CD8-positive, alpha-beta memory T cell (primary cell): ENCODE measurements around the gene RPE65. TPM values are rescaled to one million over a fixed set of nuclear protein-coding genes. Genes with fewer than 3 reads are reported as not detected.

Source experiments
- CTCF ChIA-PET: fragments of 350-600 bp; sonication (Branson Sonifier 250); formaldehyde crosslinking; loops from one replicate; lab custom pipeline; 2021; ENCODE audit warnings: antibody characterized with exemption; lab: Charles Lee
- POLR2A ChIA-PET: fragments of 350-600 bp; sonication (Branson Sonifier 250); formaldehyde crosslinking; loops from one replicate; lab custom pipeline; 2021; ENCODE audit warnings: antibody characterized with exemption; lab: Charles Lee
- DNase-seq, 5 donors: peaks; one replicate each; pipeline versions ENCODE4 v3.0.0 to v3.0.0-alpha.2; 2020 to 2022; ENCODE audit warnings: mixed read lengths in 1 of 5
- H3K27ac ChIP-seq: one replicate; pipeline ENCODE4 v1.7.0; 2013; ENCODE audit warnings: low read depth, mild to moderate bottlenecking, low read length, moderate library complexity
- H3K27me3 ChIP-seq: 2 replicates; pipeline ENCODE4 v1.7.0; 2013; ENCODE audit warnings: low read length, mild to moderate bottlenecking; ENCODE audit not compliant: insufficient read depth, poor library complexity, severe bottlenecking
- H3K36me3 ChIP-seq: 2 replicates; pipeline ENCODE4 v1.7.0; 2013; ENCODE audit warnings: mild to moderate bottlenecking, low read length, moderate library complexity; ENCODE audit not compliant: insufficient read depth
- H3K4me1 ChIP-seq: 2 replicates; pipeline ENCODE4 v1.7.0; 2013; ENCODE audit warnings: mild to moderate bottlenecking, low read length, moderate library complexity; ENCODE audit not compliant: insufficient read depth
- H3K4me3 ChIP-seq: 2 replicates; pipeline ENCODE4 v1.7.0; 2013; ENCODE audit warnings: mild to moderate bottlenecking, low read length
- H3K9me3 ChIP-seq: 2 replicates; pipeline ENCODE4 v1.7.0; 2013; ENCODE audit warnings: mild to moderate bottlenecking, low read length
- H3K27ac Mint-ChIP-seq, 8 donors: one replicate each; pipeline ENCODE4 v1.8.0; 2020 to 2021; ENCODE audit warnings: mixed read lengths in 8 of 8, mild to moderate bottlenecking in 6 of 8, inconsistent platforms in 3 of 8, moderate library complexity in 3 of 8
- H3K27me3 Mint-ChIP-seq, 2 donors: one replicate each; pipeline ENCODE4 v1.8.0; 2020 to 2021; ENCODE audit warnings: mixed read lengths in 2 of 2, mild to moderate bottlenecking in 1 of 2, moderate library complexity in 1 of 2
- H3K36me3 Mint-ChIP-seq, 3 donors: one replicate each; pipeline ENCODE4 v1.8.0; 2020 to 2021; ENCODE audit warnings: mixed read lengths in 3 of 3, inconsistent platforms in 1 of 3, mild to moderate bottlenecking in 1 of 3
- H3K4me1 Mint-ChIP-seq, 3 donors: one replicate each; pipeline ENCODE4 v1.8.0; 2020 to 2021; ENCODE audit warnings: mixed read lengths in 3 of 3, inconsistent platforms in 1 of 3, mild to moderate bottlenecking in 1 of 3
- H3K4me3 Mint-ChIP-seq, 7 donors: one replicate each; pipeline ENCODE4 v1.8.0; 2020 to 2021; ENCODE audit warnings: mixed read lengths in 7 of 7, mild to moderate bottlenecking in 6 of 7, moderate library complexity in 4 of 7, inconsistent platforms in 2 of 7
- H3K9me3 Mint-ChIP-seq, 5 donors: one replicate each; pipeline ENCODE4 v1.8.0; 2020 to 2022; ENCODE audit warnings: mixed read lengths in 5 of 5, mild to moderate bottlenecking in 3 of 5, moderate library complexity in 2 of 5, inconsistent platforms in 1 of 5
- polyA plus RNA-seq: library from polyadenylated mRNA; unstranded; fragments of 300-500 nt; fragmentation: Illumina TruSeq; gene quantifications from one replicate; pipeline ENCODE4 v1.2.3, GENCODE V29; 2021
- total RNA-seq, 2 experiments: library from RNA; stranded (reverse); gene quantifications; one replicate each; pipeline ENCODE4 v1.2.3, GENCODE V29; 2021

Gene RPE65
- total and polyA plus RNA-seq, 3 experiments from 2014 or later: not detected

- no peaks in the 10 kb centered on the region for H3K9me3 ChIP-seq
- Mint-ChIP-seq H3K4me1 (no peaks in the 10 kb centered on the region), H3K9me3 (peaks cover 0 to 5% (median 0%) of the 10 kb centered on the region in 5 donors), H3K27ac (no peak overlapping the region), H3K27me3 (peaks cover 0 to 5% of the 10 kb centered on the region in 2 donors), H3K36me3 (no peaks in the 10 kb centered on the region), H3K4me3 (no peak overlapping the region)
- ChIA-PET POLR2A (no interaction called here), CTCF (no interaction called here)
- no peaks in the 10 kb centered on the region for H3K27me3 ChIP-seq
- no peaks in the 10 kb centered on the region for H3K36me3 ChIP-seq
- H3K4me1 ChIP-seq: no peaks in the 10 kb centered on the region
- no peak for DNase-seq
- no peak overlapping the region for H3K27ac ChIP-seq
- no peak overlapping the region for H3K4me3 ChIP-seq
Observed at GRCh38 chr1:68448365-68448764, 1.4 kb downstream of the RPE65 start.

GRCh38 chr1:68445709-68446108 lies 4.0 kb downstream of the RPE65 start:
- no peaks in the 10 kb centered on the region for H3K36me3 Mint-ChIP-seq
- Histone ChIP-seq H3K36me3 (no peaks in the 10 kb centered on the region), H3K9me3 (no peaks in the 10 kb centered on the region), H3K4me1 (no peaks in the 10 kb centered on the region), H3K27me3 (no peaks in the 10 kb centered on the region), H3K27ac (no peak overlapping the region), H3K4me3 (no peak overlapping the region)
- POLR2A ChIA-PET: no interaction called here
- no peak for DNase-seq
- H3K27ac Mint-ChIP-seq: no peak overlapping the region
- H3K9me3 Mint-ChIP-seq: peaks cover 0 to 7% (median 0%) of the 10 kb centered on the region in 5 donors
- H3K4me1 Mint-ChIP-seq: no peaks in the 10 kb centered on the region
- H3K4me3 Mint-ChIP-seq: no peak overlapping the region
- peaks cover 0 to 7% of the 10 kb centered on the region in 2 donors for H3K27me3 Mint-ChIP-seq
- CTCF ChIA-PET: no interaction called here

- no peaks in the 10 kb centered on the region for H3K36me3 ChIP-seq
- Mint-ChIP-seq H3K9me3 (peaks cover 0 to 3% (median 0%) of the 10 kb centered on the region in 5 donors), H3K4me1 (no peaks in the 10 kb centered on the region), H3K4me3 (no peak overlapping the region), H3K27me3 (peaks cover 0 to 4% of the 10 kb centered on the region in 2 donors), H3K27ac (no peak overlapping the region), H3K36me3 (no peaks in the 10 kb centered on the region)
- H3K27me3 ChIP-seq: no peaks in the 10 kb centered on the region
- H3K9me3 ChIP-seq: no peaks in the 10 kb centered on the region
- CTCF ChIA-PET: no interaction called here
- no peak overlapping the region for H3K27ac ChIP-seq
- H3K4me1 ChIP-seq: no peaks in the 10 kb centered on the region
- DNase-seq: no peak
- H3K4me3 ChIP-seq: no peak overlapping the region
- POLR2A ChIA-PET: no interaction called here
Observed at GRCh38 chr1:68442822-68443556, 6.8 kb downstream of the RPE65 start.

GRCh38 chr1:68442006-68442405 lies 7.7 kb downstream of the RPE65 start:
- POLR2A ChIA-PET: no interaction called here
- no peak for DNase-seq
- H3K9me3 ChIP-seq: no peaks in the 10 kb centered on the region
- H3K36me3 ChIP-seq: no peaks in the 10 kb centered on the region
- no peaks in the 10 kb centered on the region for H3K4me1 ChIP-seq
- Mint-ChIP-seq H3K27ac (no peak overlapping the region), H3K9me3 (peaks cover 0 to 3% (median 0%) of the 10 kb centered on the region in 5 donors), H3K27me3 (peaks cover 0 to 4% of the 10 kb centered on the region in 2 donors), H3K4me3 (no peak overlapping the region), H3K36me3 (no peaks in the 10 kb centered on the region), H3K4me1 (no peaks in the 10 kb centered on the region)
- H3K27ac ChIP-seq: no peak overlapping the region
- no peaks in the 10 kb centered on the region for H3K27me3 ChIP-seq
- H3K4me3 ChIP-seq: no peak overlapping the region
- CTCF ChIA-PET: interaction anchor here (1.3 kb wide), 1 partner anchor 17 kb away, joined by 3 read pairs; no protein-coding TSS in a partner anchor

- POLR2A ChIA-PET: no interaction called here
- CTCF ChIA-PET: no interaction called here
Observed at GRCh38 chr1:68438310-68438709, 11.4 kb downstream of the RPE65 start.

GRCh38 chr1:68433395-68433794 lies 16.4 kb downstream of the RPE65 start:
- Histone ChIP-seq H3K4me3 (no peak overlapping the region), H3K4me1 (no peaks in the 10 kb centered on the region), H3K27ac (no peak overlapping the region), H3K36me3 (no peaks in the 10 kb centered on the region), H3K27me3 (no peaks in the 10 kb centered on the region), H3K9me3 (no peaks in the 10 kb centered on the region)
- Mint-ChIP-seq H3K36me3 (no peaks in the 10 kb centered on the region), H3K4me1 (no peaks in the 10 kb centered on the region), H3K4me3 (no peak overlapping the region), H3K27me3 (peaks cover 0 to 1% of the 10 kb centered on the region in 2 donors), H3K9me3 (no peaks in the 10 kb centered on the region), H3K27ac (no peak overlapping the region)
- CTCF ChIA-PET: no interaction called here
- POLR2A ChIA-PET: no interaction called here
- DNase-seq: no peak

More at GRCh38 chr1:68438310-68438709, 11.4 kb downstream of the RPE65 start:
- Histone ChIP-seq H3K9me3 (no peaks in the 10 kb centered on the region), H3K4me3 (no peak overlapping the region), H3K27me3 (no peaks in the 10 kb centered on the region), H3K4me1 (no peaks in the 10 kb centered on the region), H3K27ac (no peak overlapping the region), H3K36me3 (no peaks in the 10 kb centered on the region)
- Mint-ChIP-seq H3K4me3 (no peak overlapping the region), H3K27ac (no peak overlapping the region), H3K9me3 (peaks cover 0 to 1% (median 0%) of the 10 kb centered on the region in 5 donors), H3K27me3 (peaks cover 0 to 1% of the 10 kb centered on the region in 2 donors), H3K4me1 (no peaks in the 10 kb centered on the region), H3K36me3 (no peaks in the 10 kb centered on the region)
- no peak for DNase-seq

GRCh38 chr1:68431076-68431475 lies 18.7 kb downstream of the RPE65 start:
- Mint-ChIP-seq H3K4me1 (no peaks in the 10 kb centered on the region), H3K9me3 (peaks cover 0 to 2% (median 0%) of the 10 kb centered on the region in 5 donors), H3K4me3 (no peak overlapping the region), H3K36me3 (no peaks in the 10 kb centered on the region), H3K27me3 (peaks cover 0 to 1% of the 10 kb centered on the region in 2 donors), H3K27ac (no peak overlapping the region)
- Histone ChIP-seq H3K36me3 (no peaks in the 10 kb centered on the region), H3K9me3 (no peaks in the 10 kb centered on the region), H3K4me3 (no peak overlapping the region), H3K27me3 (no peaks in the 10 kb centered on the region), H3K4me1 (no peaks in the 10 kb centered on the region), H3K27ac (no peak overlapping the region)
- CTCF ChIA-PET: no interaction called here
- DNase-seq: no peak
- POLR2A ChIA-PET: no interaction called here

GRCh38 chr1:68429233-68429808 lies 20.4 kb downstream of the RPE65 start:
- Histone ChIP-seq H3K36me3 (no peaks in the 10 kb centered on the region), H3K4me3 (no peak overlapping the region), H3K4me1 (no peaks in the 10 kb centered on the region), H3K27ac (no peak overlapping the region), H3K9me3 (no peaks in the 10 kb centered on the region), H3K27me3 (no peaks in the 10 kb centered on the region)
- Mint-ChIP-seq H3K4me3 (no peak overlapping the region), H3K27me3 (peaks cover 0 to 1% of the 10 kb centered on the region in 2 donors), H3K9me3 (peaks cover 0 to 2% (median 0%) of the 10 kb centered on the region in 5 donors), H3K36me3 (no peaks in the 10 kb centered on the region), H3K4me1 (no peaks in the 10 kb centered on the region), H3K27ac (no peak overlapping the region)
- ChIA-PET CTCF (no interaction called here), POLR2A (no interaction called here)
- DNase-seq: no peak
